Ishikawa (cell line): ENCODE measurements around the gene CIITA.

ENCODE experiments used
- CEBPB ChIP-seq: IDR thresholded peaks from 2 replicates; pipeline ENCODE4 v1.6.1; 2012
- CREB1 ChIP-seq: IDR thresholded peaks from 2 replicates; pipeline ENCODE4 v1.6.1; 2012; ENCODE audit warnings: low read depth
- EGR1 ChIP-seq: IDR thresholded peaks from 2 replicates; pipeline ENCODE4 v1.6.1; 2012
- EP300 ChIP-seq: IDR thresholded peaks from 2 replicates; pipeline ENCODE4 v1.6.1; 2012; ENCODE audit warnings: borderline replicate concordance
- FOXM1 ChIP-seq: IDR thresholded peaks from 2 replicates; pipeline ENCODE4 v1.6.1; 2012; ENCODE audit warnings: low read depth, borderline replicate concordance
- NFIC ChIP-seq: IDR thresholded peaks from 2 replicates; pipeline ENCODE4 v1.6.1; 2012
- RAD21 ChIP-seq: IDR thresholded peaks from 2 replicates; pipeline ENCODE4 v1.6.1; 2012; ENCODE audit warnings: low read depth
- TAF1 ChIP-seq: IDR thresholded peaks from 2 replicates; pipeline ENCODE4 v1.6.1; 2012; ENCODE audit warnings: low read depth, mild to moderate bottlenecking
- TCF12 ChIP-seq: IDR thresholded peaks from 2 replicates; pipeline ENCODE4 v1.6.1; 2012; ENCODE audit warnings: low read depth
- TEAD4 ChIP-seq: IDR thresholded peaks from 2 replicates; pipeline ENCODE4 v1.6.1; 2012
- USF1 ChIP-seq: IDR thresholded peaks from 2 replicates; pipeline ENCODE4 v1.6.1; 2012
- YY1 ChIP-seq: IDR thresholded peaks from 2 replicates; pipeline ENCODE4 v1.6.1; 2012; ENCODE audit warnings: low read depth
- ZBTB7A ChIP-seq: IDR thresholded peaks from 2 replicates; pipeline ENCODE4 v1.6.1; 2012; ENCODE audit warnings: low read depth
- TF ChIP-seq, protein P1 (sequence below): IDR thresholded peaks from 2 replicates; pipeline ENCODE4 v1.6.1; 2012
- TF ChIP-seq, protein P2 (sequence below): IDR thresholded peaks from 2 replicates; pipeline ENCODE4 v1.6.1; 2012; ENCODE audit warnings: low read depth, mild to moderate bottlenecking

CIITA gene

DNA sequence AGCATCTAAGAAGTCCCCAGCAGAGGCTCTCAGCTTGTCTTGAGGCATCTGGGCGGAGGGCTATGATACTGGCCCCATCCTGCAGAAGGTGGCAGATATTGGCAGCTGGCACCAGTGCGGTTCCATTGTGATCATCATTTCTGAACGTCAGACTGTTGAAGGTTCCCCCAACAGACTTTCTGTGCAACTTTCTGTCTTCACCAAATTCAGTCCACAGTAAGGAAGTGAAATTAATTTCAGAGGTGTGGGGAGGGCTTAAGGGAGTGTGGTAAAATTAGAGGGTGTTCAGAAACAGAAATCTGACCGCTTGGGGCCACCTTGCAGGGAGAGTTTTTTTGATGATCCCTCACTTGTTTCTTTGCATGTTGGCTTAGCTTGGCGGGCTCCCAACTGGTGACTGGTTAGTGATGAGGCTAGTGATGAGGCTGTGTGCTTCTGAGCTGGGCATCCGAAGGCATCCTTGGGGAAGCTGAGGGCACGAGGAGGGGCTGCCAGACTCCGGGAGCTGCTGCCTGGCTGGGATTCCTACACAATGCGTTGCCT lies at the start of gene CIITA:
CIITA (plus strand) TSS at position 404 of the 543 bp plus-strand sequence; CDS start at position 533, 129 bp downstream.
- TF ChIP-seq TCF12 (no peak), NFIC (0 out of 2 replicates have a peak, but pooled peaks have one; percentile 19)

GRCh38 chr16:10827691-10828341 lies 49.2 kb upstream of the CIITA start:
- peak; percentile 50; the same call in 1 of the 2 replicates for TF ChIP-seq NFIC
- TF ChIP-seq, protein P1, sequence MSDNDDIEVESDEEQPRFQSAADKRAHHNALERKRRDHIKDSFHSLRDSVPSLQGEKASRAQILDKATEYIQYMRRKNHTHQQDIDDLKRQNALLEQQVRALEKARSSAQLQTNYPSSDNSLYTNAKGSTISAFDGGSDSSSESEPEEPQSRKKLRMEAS, result no peak; the same call in 1 of the 2 replicates

DNA sequence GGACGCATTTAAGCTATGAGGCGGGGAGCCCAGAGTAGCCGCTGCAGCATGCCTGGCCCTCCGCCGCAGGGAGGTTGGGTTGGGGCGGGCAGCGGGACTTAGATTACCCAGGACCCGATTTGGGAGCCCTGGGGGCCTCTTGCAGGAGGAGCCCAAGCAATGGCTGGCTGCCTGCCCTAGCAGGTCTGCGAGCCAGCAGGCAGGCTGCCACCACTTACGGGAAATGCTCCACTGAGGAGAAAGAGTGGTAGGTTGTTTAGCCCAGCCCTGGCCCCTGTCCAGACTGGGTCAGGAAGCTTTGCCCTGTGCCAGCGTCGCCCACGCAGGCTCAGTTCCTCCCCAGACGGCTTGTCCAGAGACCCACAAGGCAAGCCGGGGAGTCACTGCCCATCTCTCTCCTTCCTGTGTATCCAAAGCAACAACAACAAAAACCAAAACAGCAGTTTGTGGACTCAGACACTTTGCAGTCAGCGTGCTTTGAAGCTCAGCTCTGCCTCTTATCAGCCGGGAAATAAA lies 48.1 kb upstream of the CIITA start:
- no peak; the same call in 1 of the 2 replicates for TF ChIP-seq RAD21
- peak; percentile 57; the same call in 1 of the 2 replicates for TF ChIP-seq YY1
- 0 out of 2 replicates have a peak, but pooled peaks have one; percentile 17 for TF ChIP-seq TEAD4
- no peak for TF ChIP-seq USF1
- TF ChIP-seq, protein P1, result peak; percentile 73
- TF ChIP-seq ZBTB7A, result no peak; the same call in 1 of the 2 replicates
- peak; percentile 58; the same call in 1 of the 2 replicates for TF ChIP-seq EP300
- TF ChIP-seq NFIC, result peak; percentile 98
- no peak for TF ChIP-seq CEBPB
- TF ChIP-seq, protein P2, sequence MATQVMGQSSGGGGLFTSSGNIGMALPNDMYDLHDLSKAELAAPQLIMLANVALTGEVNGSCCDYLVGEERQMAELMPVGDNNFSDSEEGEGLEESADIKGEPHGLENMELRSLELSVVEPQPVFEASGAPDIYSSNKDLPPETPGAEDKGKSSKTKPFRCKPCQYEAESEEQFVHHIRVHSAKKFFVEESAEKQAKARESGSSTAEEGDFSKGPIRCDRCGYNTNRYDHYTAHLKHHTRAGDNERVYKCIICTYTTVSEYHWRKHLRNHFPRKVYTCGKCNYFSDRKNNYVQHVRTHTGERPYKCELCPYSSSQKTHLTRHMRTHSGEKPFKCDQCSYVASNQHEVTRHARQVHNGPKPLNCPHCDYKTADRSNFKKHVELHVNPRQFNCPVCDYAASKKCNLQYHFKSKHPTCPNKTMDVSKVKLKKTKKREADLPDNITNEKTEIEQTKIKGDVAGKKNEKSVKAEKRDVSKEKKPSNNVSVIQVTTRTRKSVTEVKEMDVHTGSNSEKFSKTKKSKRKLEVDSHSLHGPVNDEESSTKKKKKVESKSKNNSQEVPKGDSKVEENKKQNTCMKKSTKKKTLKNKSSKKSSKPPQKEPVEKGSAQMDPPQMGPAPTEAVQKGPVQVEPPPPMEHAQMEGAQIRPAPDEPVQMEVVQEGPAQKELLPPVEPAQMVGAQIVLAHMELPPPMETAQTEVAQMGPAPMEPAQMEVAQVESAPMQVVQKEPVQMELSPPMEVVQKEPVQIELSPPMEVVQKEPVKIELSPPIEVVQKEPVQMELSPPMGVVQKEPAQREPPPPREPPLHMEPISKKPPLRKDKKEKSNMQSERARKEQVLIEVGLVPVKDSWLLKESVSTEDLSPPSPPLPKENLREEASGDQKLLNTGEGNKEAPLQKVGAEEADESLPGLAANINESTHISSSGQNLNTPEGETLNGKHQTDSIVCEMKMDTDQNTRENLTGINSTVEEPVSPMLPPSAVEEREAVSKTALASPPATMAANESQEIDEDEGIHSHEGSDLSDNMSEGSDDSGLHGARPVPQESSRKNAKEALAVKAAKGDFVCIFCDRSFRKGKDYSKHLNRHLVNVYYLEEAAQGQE, result no peak
- TF ChIP-seq FOXM1, result no peak
- peak; percentile 99 for TF ChIP-seq EGR1
- TF ChIP-seq TCF12, result peak; percentile 76
- TF ChIP-seq TAF1, result no peak
- TF ChIP-seq CREB1, result no peak

DNA sequence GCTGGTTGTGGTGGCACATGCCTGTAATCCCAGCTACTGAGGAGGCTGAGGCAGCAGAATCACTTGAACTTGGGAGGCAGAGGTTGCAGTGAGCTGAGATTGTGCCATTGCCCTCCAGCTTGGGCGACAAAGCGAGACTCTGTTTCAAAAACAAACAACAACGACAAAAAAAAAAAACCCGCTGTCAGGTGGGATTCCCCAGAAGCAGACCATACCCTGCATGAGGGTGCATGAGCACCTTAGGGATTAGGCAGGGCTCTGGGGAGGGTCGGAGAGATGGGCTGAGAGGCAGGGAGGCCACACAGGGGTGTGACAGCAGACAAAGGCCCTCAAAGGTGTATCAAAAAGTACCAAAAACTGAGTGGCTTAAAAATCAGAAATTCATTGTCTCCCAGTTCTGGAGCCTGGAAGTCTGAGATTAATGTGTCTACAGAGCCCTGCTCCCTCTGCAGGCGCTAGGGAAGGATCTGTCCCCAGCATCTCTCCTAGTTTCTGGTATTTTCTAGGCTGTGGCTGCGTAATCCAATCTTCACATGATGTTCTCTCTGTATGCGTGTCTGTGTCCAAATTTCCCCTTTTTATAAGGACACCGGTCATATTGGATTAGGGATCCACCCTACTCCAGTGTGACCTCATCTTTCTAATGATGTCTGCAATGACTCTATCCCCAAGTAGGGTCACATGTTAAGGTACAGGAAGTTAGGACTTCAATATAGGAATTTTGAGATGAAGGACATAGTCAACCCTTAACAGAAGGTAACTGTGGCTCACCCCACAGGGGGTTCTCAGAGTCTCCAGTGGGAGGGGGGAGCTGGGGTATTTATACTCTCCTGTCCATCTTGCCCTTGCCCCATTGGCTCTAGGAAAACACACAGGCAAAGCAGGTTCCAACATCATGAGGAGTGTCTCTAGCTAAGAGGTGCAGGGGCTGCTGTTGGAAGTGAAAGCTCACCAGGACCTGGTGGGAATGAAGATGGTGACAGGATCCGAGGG lies 44.8 kb upstream of the CIITA start:
- TF ChIP-seq, protein P1, result no peak
- TF ChIP-seq TEAD4 (no peak), TCF12 (no peak), USF1 (no peak), EGR1 (no peak), CEBPB (no peak), YY1 (no peak), RAD21 (no peak), NFIC (no peak), TAF1 (no peak), EP300 (no peak), ZBTB7A (no peak), CREB1 (no peak), FOXM1 (no peak)
- TF ChIP-seq, protein P2, result no peak

DNA sequence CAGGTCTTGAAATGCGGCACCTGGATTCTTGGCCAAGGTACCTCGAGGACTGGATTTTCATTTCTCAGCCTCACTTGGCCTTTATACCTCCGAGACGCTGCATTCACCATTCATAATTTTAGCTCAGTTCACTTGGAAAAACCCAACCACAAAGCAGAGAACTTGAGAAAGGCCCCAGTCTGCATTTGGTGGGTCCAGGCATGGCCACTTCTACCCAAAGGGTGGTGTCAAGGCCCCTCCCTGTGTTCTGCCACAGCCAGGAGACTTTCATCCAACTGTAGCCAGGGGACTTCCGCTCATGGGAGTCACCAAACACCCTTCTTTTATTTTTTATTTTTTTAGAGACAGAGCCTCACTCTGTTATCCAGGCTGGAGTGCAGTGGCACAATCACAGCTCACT lies 43.7 kb upstream of the CIITA start:
- TF ChIP-seq FOXM1 (no peak), USF1 (no peak), ZBTB7A (no peak), NFIC (no peak), CEBPB (no peak), TCF12 (no peak), YY1 (no peak), TEAD4 (no peak), TAF1 (no peak), EGR1 (no peak), RAD21 (no peak), EP300 (no peak), CREB1 (no peak)
- TF ChIP-seq, protein P2, result no peak
- TF ChIP-seq, protein P1, result no peak
